Measurements from ENCODE around the gene USP12.
"Not testable (repeated sequence)": the region's sequence is repeated elsewhere in the genome, so short reads cannot be mapped to it uniquely, and the experiment has no call there.

Gene USP12

GRCh38 chr13:27171244-27171826 is at the start of gene USP12:
USP12 (minus strand) TSS chr13:27171811; CDS start chr13:27171639, 172 bp downstream.
- peak in 1 of 3 experiments; percentile 28 for DNase-seq (ENCODE audit: low read depth in 3 of 3)

- no peak for DNase-seq (ENCODE audit: low read depth in 3 of 3)
Observed at GRCh38 chr13:27219611-27220010, 48.0 kb upstream of the USP12 start.

- DNase-seq (ENCODE audit: low read depth in 3 of 3): not testable (repeated sequence)
Observed at GRCh38 chr13:27218861-27219260, 47.2 kb upstream of the USP12 start.

- DNase-seq (ENCODE audit: low read depth in 3 of 3): not testable (repeated sequence)
Observed at GRCh38 chr13:27217791-27218190, 46.2 kb upstream of the USP12 start.

- not testable (repeated sequence) for DNase-seq (ENCODE audit: low read depth in 3 of 3)
Observed at GRCh38 chr13:27213386-27213785, 41.8 kb upstream of the USP12 start.

GRCh38 chr13:27211771-27212364 is 40.3 kb upstream of the USP12 start:
- DNase-seq (ENCODE audit: low read depth in 3 of 3): no peak

- no peak for DNase-seq (ENCODE audit: low read depth in 3 of 3)
Observed at GRCh38 chr13:27211271-27211670, 39.7 kb upstream of the USP12 start.

GRCh38 chr13:27208514-27208913 is 36.9 kb upstream of the USP12 start:
- no peak for DNase-seq (ENCODE audit: low read depth in 3 of 3)

- no peak for DNase-seq (ENCODE audit: low read depth in 3 of 3)
Observed at GRCh38 chr13:27203854-27204253, 32.2 kb upstream of the USP12 start.

GRCh38 chr13:27203186-27203585 is 31.6 kb upstream of the USP12 start:
- no peak for DNase-seq (ENCODE audit: low read depth in 3 of 3)

- no peak for DNase-seq (ENCODE audit: low read depth in 3 of 3)
Observed at GRCh38 chr13:27201661-27202060, 30.1 kb upstream of the USP12 start.

GRCh38 chr13:27200413-27201070 is 28.9 kb upstream of the USP12 start:
- DNase-seq (ENCODE audit: low read depth in 3 of 3): no peak

GRCh38 chr13:27199696-27200095 is 28.1 kb upstream of the USP12 start:
- DNase-seq (ENCODE audit: low read depth in 3 of 3): no peak

GRCh38 chr13:27199211-27199610 is 27.6 kb upstream of the USP12 start:
- DNase-seq (ENCODE audit: low read depth in 3 of 3): no peak

GRCh38 chr13:27194895-27195764 is 23.5 kb upstream of the USP12 start:
- DNase-seq (ENCODE audit: low read depth in 3 of 3): no peak

GRCh38 chr13:27194209-27194608 is 22.6 kb upstream of the USP12 start:
- no peak for DNase-seq (ENCODE audit: low read depth in 3 of 3)

GRCh38 chr13:27193496-27193895 is 21.9 kb upstream of the USP12 start:
- no peak for DNase-seq (ENCODE audit: low read depth in 3 of 3)

- no peak for DNase-seq (ENCODE audit: low read depth in 3 of 3)
Observed at GRCh38 chr13:27192973-27193372, 21.4 kb upstream of the USP12 start.

GRCh38 chr13:27192367-27192766 is 20.8 kb upstream of the USP12 start:
- DNase-seq (ENCODE audit: low read depth in 3 of 3): not testable (repeated sequence)

GRCh38 chr13:27189192-27189591 is 17.6 kb upstream of the USP12 start:
- DNase-seq (ENCODE audit: low read depth in 3 of 3): no peak

- DNase-seq (ENCODE audit: low read depth in 3 of 3): no peak
Observed at GRCh38 chr13:27188239-27188638, 16.6 kb upstream of the USP12 start.

GRCh38 chr13:27186295-27186694 is 14.7 kb upstream of the USP12 start:
- no peak for DNase-seq (ENCODE audit: low read depth in 3 of 3)
